Measurements from ENCODE around the gene AKT3.

DNA sequence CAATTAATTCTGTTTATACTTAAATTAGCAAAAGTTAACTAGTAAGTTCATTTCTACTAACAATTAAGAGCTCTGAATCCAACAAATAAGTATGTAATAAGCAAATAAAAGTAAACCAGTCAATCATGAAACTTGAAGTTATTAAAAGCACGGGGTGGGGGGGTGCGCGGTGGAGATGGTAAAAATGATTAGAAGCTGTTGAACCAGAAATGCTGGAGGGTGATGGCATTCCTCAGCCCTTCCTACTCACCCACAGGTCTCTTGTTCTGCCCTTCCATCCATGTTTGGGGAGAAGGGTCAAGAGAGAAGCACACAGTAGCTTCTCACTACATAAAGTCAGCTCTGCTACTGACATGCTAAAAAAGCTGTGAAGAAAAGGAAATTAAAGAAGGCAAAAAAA, 63.5 kb downstream of the AKT3 start:
- TF ChIP-seq POLR2AphosphoS5 (IDR thresholded peaks at IDR 0.05; ENCODE audit: low read depth, low read length): no peak
- TF ChIP-seq POLR2A (IDR thresholded peaks at IDR 0.05; ENCODE audit: low read depth, low read length): no peak

Measured in GM12891 (cell line).